SU-DHL-6 (cell line): Measurements from ENCODE around the gene MIA3.

Experiments used
- CTCF ChIP-seq: fragments of 200-600 bp; sonication (generic); IDR thresholded peaks from one replicate; pipeline ENCODE4 v1.5.1; 2017; ENCODE audit warnings: antibody characterized with exemption, mild to moderate bottlenecking, low read length, moderate library complexity; ENCODE audit not compliant: insufficient read depth, poor library complexity, severe bottlenecking
- EZH2phosphoT487 ChIP-seq: fragments of 200-600 bp; sonication (generic), shearing (Covaris generic); conservative IDR thresholded peaks from 2 replicates; pipeline ENCODE4 v1.6.1; 2018; ENCODE audit warnings: mild to moderate bottlenecking, antibody characterized with exemption, low read length, moderate library complexity, mixed read lengths

GRCh38 chr1:222670110-222670509 lies 52.2 kb downstream of the MIA3 start:
- TF ChIP-seq CTCF (no peak), EZH2phosphoT487 (no peak)
